Measurements from ENCODE around the gene ZFYVE1.
"Not testable (repeated sequence)": the region's sequence is repeated elsewhere in the genome, so short reads cannot be mapped to it uniquely, and the experiment has no call there.

Gene ZFYVE1

DNA sequence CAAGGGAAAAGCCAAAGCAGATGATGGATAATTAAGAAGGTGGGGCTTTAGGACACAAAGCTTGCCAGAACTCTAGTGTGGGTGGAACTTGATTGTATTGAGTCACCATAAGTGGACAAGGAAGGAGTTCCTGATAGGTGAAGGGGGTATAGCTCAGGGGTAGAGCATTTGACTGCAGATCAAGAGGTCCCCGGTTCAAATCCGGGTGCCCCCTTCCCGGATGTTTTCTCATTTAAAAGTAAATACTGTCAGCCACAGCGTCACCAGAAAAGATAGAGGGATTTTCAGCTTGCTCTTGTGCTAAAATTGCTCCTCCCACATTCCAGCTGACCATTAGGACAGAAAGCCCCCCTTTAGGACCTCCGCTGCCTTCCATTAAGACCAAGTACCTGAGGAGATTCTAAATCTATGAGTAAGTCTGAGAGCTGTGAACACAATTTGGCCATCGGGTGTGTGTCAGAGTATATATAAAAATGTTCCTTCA lies 64.0 kb downstream of the ZFYVE1 start:
- no peak overlapping the region for H3K4me3 ChIP-seq (ENCODE audit: low read depth in 1 of 2, low read length in 1 of 2)
- TF ChIP-seq CTCF (IDR thresholded peaks at IDR 0.05), result no peak
- no peaks in the 10 kb centered on the region for H3K4me1 ChIP-seq (ENCODE audit: control insufficient read depth in 1 of 2, insufficient read depth in 1 of 2, low read depth in 1 of 2, low read length in 1 of 2)
- no peaks in the 10 kb centered on the region for H3K9me3 ChIP-seq
- no peak overlapping the region for H3K27ac ChIP-seq
- peaks cover 15% of the 10 kb centered on the region for H3K36me3 ChIP-seq
- H3K27me3 ChIP-seq, result no peaks in the 10 kb centered on the region

DNA sequence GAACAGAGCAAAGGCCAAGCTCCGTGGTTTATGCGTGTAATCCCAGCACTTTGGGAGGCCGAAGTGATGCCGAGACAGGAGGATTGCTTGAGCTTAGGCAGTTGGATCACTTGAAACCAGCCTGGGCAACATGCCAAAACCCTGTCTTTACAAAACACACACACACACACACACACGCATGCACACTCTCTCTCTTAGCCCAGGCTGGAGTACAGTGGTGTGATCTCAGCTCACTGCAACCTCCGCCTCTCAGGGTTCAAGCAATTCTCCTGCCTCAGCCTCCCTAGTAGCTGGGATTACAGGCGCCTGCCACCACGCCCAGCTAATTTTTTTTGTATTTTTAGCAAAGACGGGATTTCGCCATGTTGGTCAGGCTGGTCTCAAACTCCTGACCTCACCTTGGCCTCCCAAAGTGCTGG lies 64.6 kb downstream of the ZFYVE1 start:
- not testable (repeated sequence) for H3K27me3 ChIP-seq; H3K9me3 ChIP-seq; H3K27ac ChIP-seq; H3K4me3 ChIP-seq (ENCODE audit: low read depth in 1 of 2, low read length in 1 of 2); H3K36me3 ChIP-seq; H3K4me1 ChIP-seq (ENCODE audit: control insufficient read depth in 1 of 2, insufficient read depth in 1 of 2, low read depth in 1 of 2, low read length in 1 of 2)

- Histone ChIP-seq H3K27me3 (no peaks in the 10 kb centered on the region), H3K9me3 (no peaks in the 10 kb centered on the region), H3K4me1 (ENCODE audit: control insufficient read depth in 1 of 2, insufficient read depth in 1 of 2, low read depth in 1 of 2, low read length in 1 of 2) (no peaks in the 10 kb centered on the region), H3K36me3 (peaks cover 5% of the 10 kb centered on the region), H3K27ac (no peak overlapping the region), H3K4me3 (ENCODE audit: low read depth in 1 of 2, low read length in 1 of 2) (no peak overlapping the region)
- no peak for TF ChIP-seq CTCF (IDR thresholded peaks at IDR 0.05)
These were observed 65.1 kb downstream of the ZFYVE1 start for GRCh38 chr14:72961579-72962335.

DNA sequence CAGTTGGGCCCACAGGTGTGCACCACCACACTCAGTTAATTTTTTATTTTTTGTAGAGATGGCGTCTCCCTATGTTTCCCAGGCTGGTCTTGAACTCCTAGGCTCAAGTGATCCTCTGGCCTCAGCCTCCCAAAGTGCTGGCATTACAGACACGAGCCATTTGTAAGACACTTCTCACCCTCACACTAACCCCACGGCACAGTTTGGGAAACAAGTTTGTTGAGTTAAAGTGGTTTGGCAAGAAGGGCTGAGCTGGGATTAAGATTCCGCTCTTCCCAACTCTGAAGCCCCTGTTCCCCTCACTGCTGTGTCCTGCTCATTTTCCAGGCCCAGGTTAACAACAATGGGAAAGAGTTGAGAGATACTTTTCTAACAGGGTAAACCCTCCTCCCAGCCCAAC lies 65.9 kb downstream of the ZFYVE1 start:
- H3K27me3 ChIP-seq; H3K4me3 ChIP-seq (ENCODE audit: low read depth in 1 of 2, low read length in 1 of 2); H3K36me3 ChIP-seq; H3K9me3 ChIP-seq; H3K27ac ChIP-seq; H3K4me1 ChIP-seq (ENCODE audit: control insufficient read depth in 1 of 2, insufficient read depth in 1 of 2, low read depth in 1 of 2, low read length in 1 of 2): not testable (repeated sequence)

- no peaks in the 10 kb centered on the region for H3K9me3 ChIP-seq
- no peak overlapping the region for H3K4me3 ChIP-seq (ENCODE audit: low read depth in 1 of 2, low read length in 1 of 2)
- no peaks in the 10 kb centered on the region for H3K27me3 ChIP-seq
- no peak for TF ChIP-seq CTCF (IDR thresholded peaks at IDR 0.05)
- H3K36me3 ChIP-seq, result no peaks in the 10 kb centered on the region
- no peaks in the 10 kb centered on the region for H3K4me1 ChIP-seq (ENCODE audit: control insufficient read depth in 1 of 2, insufficient read depth in 1 of 2, low read depth in 1 of 2, low read length in 1 of 2)
- no peak overlapping the region for H3K27ac ChIP-seq
These were observed 68.4 kb downstream of the ZFYVE1 start for GRCh38 chr14:72958548-72958947.

DNA sequence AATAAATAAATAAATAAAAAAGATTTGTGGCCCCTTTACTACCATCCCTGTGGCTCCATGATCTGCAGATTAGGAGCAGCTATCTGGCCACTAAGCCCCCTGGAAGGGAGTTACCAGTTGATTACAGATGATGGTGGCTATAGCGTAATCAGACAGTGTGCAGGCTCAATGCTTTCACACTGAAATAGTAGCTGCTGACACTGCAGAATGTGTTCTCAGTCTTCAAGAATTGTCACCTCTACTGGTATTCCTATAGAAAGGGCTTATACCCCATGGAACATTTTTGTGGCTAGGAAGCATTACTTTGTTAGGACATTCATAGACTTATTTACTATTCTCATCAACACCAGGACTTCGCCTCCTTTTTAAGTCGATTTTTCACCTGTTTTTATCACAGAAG lies 69.7 kb downstream of the ZFYVE1 start:
- no peaks in the 10 kb centered on the region for H3K9me3 ChIP-seq
- H3K4me3 ChIP-seq (ENCODE audit: low read depth in 1 of 2, low read length in 1 of 2), result no peak overlapping the region
- no peaks in the 10 kb centered on the region for H3K36me3 ChIP-seq
- H3K4me1 ChIP-seq (ENCODE audit: control insufficient read depth in 1 of 2, insufficient read depth in 1 of 2, low read depth in 1 of 2, low read length in 1 of 2), result no peaks in the 10 kb centered on the region
- no peaks in the 10 kb centered on the region for H3K27me3 ChIP-seq
- TF ChIP-seq CTCF (IDR thresholded peaks at IDR 0.05), result no peak
- no peak overlapping the region for H3K27ac ChIP-seq

- not testable (repeated sequence) for H3K9me3 ChIP-seq, H3K36me3 ChIP-seq
These were observed 70.2 kb downstream of the ZFYVE1 start for GRCh38 chr14:72956741-72957140.

More at GRCh38 chr14:72956741-72957140, 70.2 kb downstream of the ZFYVE1 start:
- H3K4me1 ChIP-seq (ENCODE audit: control insufficient read depth in 1 of 2, insufficient read depth in 1 of 2, low read depth in 1 of 2, low read length in 1 of 2); H3K27ac ChIP-seq; H3K4me3 ChIP-seq (ENCODE audit: low read depth in 1 of 2, low read length in 1 of 2); H3K27me3 ChIP-seq: not testable (repeated sequence)

Measured in neutrophil (primary cell).